ENCODE data around the gene CFAP100. TPM values are rescaled to one million over a fixed set of nuclear protein-coding genes. Genes with fewer than 3 reads are reported as not detected.

The CFAP100 gene
- total RNA-seq, 4 donors from 2014 or later = not detected

GRCh38 chr3:126394977-126395321 is 240 bp downstream of the CFAP100 start:
- no peak overlapping the region for H3K27ac ChIP-seq
- H3K9me3 ChIP-seq = no peaks in the 10 kb centered on the region
- H3K36me3 ChIP-seq = no peaks in the 10 kb centered on the region
- H3K4me1 ChIP-seq = peaks cover 0 to 8% (median 2%) of the 10 kb centered on the region in 4 donors
- in situ Hi-C loops (cut with MboI; ENCODE audit: low pct_ligation_motif_present in 1 of 4, low pct_unique_long_range_greater_than_20kb in 1 of 4, low sequenced_read_pairs in 3 of 4) = loop anchor here (5.0 to 25.0 kb wide), 6 partner anchors 140 to 263 kb away; no protein-coding TSS in a partner anchor
- 53% methylated on average over 23 of the region's 30 CpGs; no CpG with 5 or more reads in 1 of the 2 donors for WGBS, 2 donors (ENCODE audit: low coverage in 1 of 2)
- no peak for DNase-seq
- peaks cover 25% of the 10 kb centered on the region for H3K27me3 ChIP-seq
- no peak for TF ChIP-seq EP300 (IDR thresholded peaks at IDR 0.05; ENCODE audit: low read depth)
- TF ChIP-seq, protein P1, sequence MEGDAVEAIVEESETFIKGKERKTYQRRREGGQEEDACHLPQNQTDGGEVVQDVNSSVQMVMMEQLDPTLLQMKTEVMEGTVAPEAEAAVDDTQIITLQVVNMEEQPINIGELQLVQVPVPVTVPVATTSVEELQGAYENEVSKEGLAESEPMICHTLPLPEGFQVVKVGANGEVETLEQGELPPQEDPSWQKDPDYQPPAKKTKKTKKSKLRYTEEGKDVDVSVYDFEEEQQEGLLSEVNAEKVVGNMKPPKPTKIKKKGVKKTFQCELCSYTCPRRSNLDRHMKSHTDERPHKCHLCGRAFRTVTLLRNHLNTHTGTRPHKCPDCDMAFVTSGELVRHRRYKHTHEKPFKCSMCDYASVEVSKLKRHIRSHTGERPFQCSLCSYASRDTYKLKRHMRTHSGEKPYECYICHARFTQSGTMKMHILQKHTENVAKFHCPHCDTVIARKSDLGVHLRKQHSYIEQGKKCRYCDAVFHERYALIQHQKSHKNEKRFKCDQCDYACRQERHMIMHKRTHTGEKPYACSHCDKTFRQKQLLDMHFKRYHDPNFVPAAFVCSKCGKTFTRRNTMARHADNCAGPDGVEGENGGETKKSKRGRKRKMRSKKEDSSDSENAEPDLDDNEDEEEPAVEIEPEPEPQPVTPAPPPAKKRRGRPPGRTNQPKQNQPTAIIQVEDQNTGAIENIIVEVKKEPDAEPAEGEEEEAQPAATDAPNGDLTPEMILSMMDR (IDR thresholded peaks at IDR 0.05) = no peak
- no peak for TF ChIP-seq POLR2A (IDR thresholded peaks at IDR 0.05)
- no peak for TF ChIP-seq POLR2AphosphoS5 (IDR thresholded peaks at IDR 0.05)
- intact Hi-C loops (cut with DNase I; ENCODE audit: low total_unique reads) = no loop called here
- peak overlapping the region in 1 of 4 donors; percentile 40 for H3K4me3 ChIP-seq

DNA sequence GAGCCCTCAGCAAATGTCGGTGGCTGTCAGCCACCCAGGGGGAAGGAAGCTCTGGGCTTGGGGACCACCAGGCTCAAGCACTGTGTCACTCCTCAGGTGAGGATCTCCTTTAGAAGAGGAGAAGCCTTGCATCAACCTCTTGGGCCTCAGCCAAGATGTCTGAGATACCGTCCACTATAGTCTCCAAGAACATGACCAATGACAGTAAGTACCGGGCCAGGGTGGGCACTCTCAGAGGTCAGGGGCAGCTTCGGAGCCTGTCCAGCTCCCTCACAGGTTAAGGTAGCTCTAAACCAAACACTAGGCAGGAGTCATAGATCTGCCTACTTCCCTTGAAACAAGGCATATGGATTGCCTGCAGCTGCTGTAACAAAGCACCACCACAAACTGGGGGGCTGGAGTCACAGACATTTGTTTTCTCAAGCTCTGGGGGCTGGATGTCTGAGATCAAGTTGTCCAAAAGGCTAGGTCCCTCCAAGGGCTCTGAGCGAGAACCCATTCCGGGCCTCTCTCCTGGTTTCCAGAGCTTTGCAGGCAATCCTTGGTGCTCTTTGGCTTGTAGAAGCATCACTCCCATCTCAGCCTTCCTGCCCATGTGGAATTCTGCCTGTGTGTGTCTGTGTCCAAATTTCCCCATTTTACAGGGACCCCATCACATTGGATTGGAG is 1.3 kb downstream of the CFAP100 start:
- intact Hi-C loops (cut with DNase I; ENCODE audit: low total_unique reads) (no loop called here), in situ Hi-C loops (cut with MboI; ENCODE audit: low pct_ligation_motif_present in 1 of 4, low pct_unique_long_range_greater_than_20kb in 1 of 4, low sequenced_read_pairs in 3 of 4) (loop anchor here (10.0 to 25.0 kb wide), 4 partner anchors 141 to 261 kb away; no protein-coding TSS in a partner anchor)
- Histone ChIP-seq H3K36me3 (no peaks in the 10 kb centered on the region), H3K4me3 (no peak overlapping the region), H3K4me1 (peaks cover 0 to 8% (median 2%) of the 10 kb centered on the region in 4 donors), H3K27me3 (peaks cover 25% of the 10 kb centered on the region), H3K27ac (no peak overlapping the region), H3K9me3 (no peaks in the 10 kb centered on the region)
- DNase-seq = no peak
- WGBS, 2 donors (ENCODE audit: low coverage in 1 of 2) = 99% methylated on average over 6 of the region's 6 CpGs; no CpG with 5 or more reads in 1 of the 2 donors
- TF ChIP-seq POLR2A (IDR thresholded peaks at IDR 0.05) (no peak), POLR2AphosphoS5 (IDR thresholded peaks at IDR 0.05) (no peak), EP300 (IDR thresholded peaks at IDR 0.05; ENCODE audit: low read depth) (no peak)
- TF ChIP-seq, protein P1 (IDR thresholded peaks at IDR 0.05) = no peak

DNA sequence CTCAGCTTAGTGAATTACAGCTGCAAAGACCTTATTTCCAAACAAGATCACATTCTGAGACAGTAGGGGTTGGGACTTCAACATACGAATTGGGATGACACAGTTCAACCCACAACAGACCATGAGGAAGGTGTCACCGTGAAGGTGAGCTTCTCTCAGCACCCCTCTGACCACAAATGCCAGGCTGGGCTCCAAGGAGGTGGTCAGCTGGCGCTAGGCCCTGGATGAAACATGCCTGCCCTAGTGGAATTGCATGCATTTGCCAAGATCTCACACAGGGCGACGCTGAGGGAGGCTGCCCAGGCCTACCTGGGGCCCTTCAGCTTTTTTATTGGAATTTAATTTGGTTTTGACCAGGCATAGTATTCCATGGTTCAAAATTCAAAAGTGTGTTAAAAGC is 1.8 kb downstream of the CFAP100 start:
- intact Hi-C loops (cut with DNase I; ENCODE audit: low total_unique reads) = no loop called here
- in situ Hi-C loops (cut with MboI; ENCODE audit: low pct_ligation_motif_present in 1 of 4, low pct_unique_long_range_greater_than_20kb in 1 of 4, low sequenced_read_pairs in 3 of 4) = loop anchor here (10.0 to 25.0 kb wide), 4 partner anchors 142 to 262 kb away; no protein-coding TSS in a partner anchor
- H3K4me1 ChIP-seq = peaks cover 0 to 8% (median 2%) of the 10 kb centered on the region in 4 donors
- 98% methylated on average over 5 of the region's 5 CpGs; no CpG with 5 or more reads in 1 of the 2 donors for WGBS, 2 donors (ENCODE audit: low coverage in 1 of 2)
- no peaks in the 10 kb centered on the region for H3K9me3 ChIP-seq
- TF ChIP-seq POLR2AphosphoS5 (IDR thresholded peaks at IDR 0.05) (no peak), POLR2A (IDR thresholded peaks at IDR 0.05) (no peak), EP300 (IDR thresholded peaks at IDR 0.05; ENCODE audit: low read depth) (no peak)
- TF ChIP-seq, protein P1 (IDR thresholded peaks at IDR 0.05) = no peak
- no peak overlapping the region for H3K4me3 ChIP-seq
- H3K36me3 ChIP-seq = no peaks in the 10 kb centered on the region
- peaks cover 25% of the 10 kb centered on the region for H3K27me3 ChIP-seq
- no peak overlapping the region for H3K27ac ChIP-seq
- DNase-seq = no peak

DNA sequence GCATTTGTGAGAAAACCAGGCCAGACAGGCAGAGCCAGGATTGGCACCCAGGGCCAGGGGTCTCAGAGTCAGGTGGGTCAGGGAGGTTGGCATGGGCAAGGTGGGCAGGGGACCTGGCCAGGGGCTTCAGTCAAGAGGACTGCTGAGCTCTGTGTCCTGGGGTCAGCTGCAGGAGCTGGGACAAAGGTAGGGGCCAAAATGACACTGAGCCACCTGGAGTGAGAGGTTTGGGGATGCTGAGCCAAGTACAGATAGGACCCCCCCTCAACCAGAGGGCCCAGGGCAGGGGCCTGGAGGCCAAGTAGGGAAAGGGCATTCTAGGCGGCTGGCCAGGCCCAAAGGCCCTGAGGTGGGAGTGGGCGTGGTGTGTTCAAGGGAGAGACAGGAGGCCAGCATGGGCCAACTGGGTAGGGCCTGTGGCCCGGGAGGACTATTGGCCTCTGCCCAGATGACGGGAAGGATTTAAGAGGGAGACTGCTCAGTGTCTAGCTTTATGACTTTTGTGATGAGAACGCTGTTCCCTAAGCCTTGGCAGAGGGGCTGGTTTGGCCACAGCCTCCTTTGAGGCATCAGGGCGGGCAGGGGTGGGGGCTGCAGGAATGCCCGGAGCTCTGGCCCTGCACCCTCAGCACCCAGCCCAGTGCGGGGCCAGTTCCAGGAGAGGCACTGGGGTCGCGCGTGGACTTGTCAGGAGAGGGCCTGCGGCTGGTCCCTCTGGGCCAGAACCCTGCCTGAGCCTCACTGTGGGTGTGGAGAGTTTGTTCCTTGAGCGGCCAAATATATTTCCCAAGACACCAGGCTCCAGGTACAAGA is 3.1 kb downstream of the CFAP100 start:
- WGBS, 2 donors (ENCODE audit: low coverage in 1 of 2) = 80% methylated on average over 12 of the region's 13 CpGs; no CpG with 5 or more reads in 1 of the 2 donors
- TF ChIP-seq POLR2AphosphoS5 (IDR thresholded peaks at IDR 0.05) = no peak
- TF ChIP-seq POLR2A (IDR thresholded peaks at IDR 0.05) = no peak
- no peak for TF ChIP-seq EP300 (IDR thresholded peaks at IDR 0.05; ENCODE audit: low read depth)
- TF ChIP-seq, protein P1 (IDR thresholded peaks at IDR 0.05) = no peak
- H3K27ac ChIP-seq = no peak overlapping the region
- H3K27me3 ChIP-seq = peaks cover 25% of the 10 kb centered on the region
- no peaks in the 10 kb centered on the region for H3K9me3 ChIP-seq
- peaks cover 0 to 8% (median 2%) of the 10 kb centered on the region in 4 donors for H3K4me1 ChIP-seq
- no peaks in the 10 kb centered on the region for H3K36me3 ChIP-seq
- in situ Hi-C loops (cut with MboI; ENCODE audit: low pct_ligation_motif_present in 1 of 4, low pct_unique_long_range_greater_than_20kb in 1 of 4, low sequenced_read_pairs in 3 of 4) = loop anchor here (10.0 to 25.0 kb wide), 4 partner anchors 143 to 263 kb away; no protein-coding TSS in a partner anchor
- intact Hi-C loops (cut with DNase I; ENCODE audit: low total_unique reads) = no loop called here
- no peak for DNase-seq
- no peak overlapping the region for H3K4me3 ChIP-seq

Measured in transverse colon (tissue), 4 donors.